ENCODE results near the gene UNC13A.

The UNC13A gene

GRCh38 chr19:17610384-17610783, 77.8 kb downstream of the UNC13A start:
- Mint-ChIP-seq H3K27me3 (ENCODE audit: low read depth, poor library complexity) (peaks cover 11% of the 10 kb centered on the region), H3K36me3 (ENCODE audit: low read depth) (no peaks in the 10 kb centered on the region), H3K27ac (no peak overlapping the region), H3K9me3 (peaks cover 5% of the 10 kb centered on the region), H3K4me1 (peaks cover 18% of the 10 kb centered on the region), H3K4me3 (no peak overlapping the region)
- DNase-seq: no peak
- TF ChIP-seq CTCF (IDR thresholded peaks at IDR 0.05): no peak

GRCh38 chr19:17607936-17608335, 80.2 kb downstream of the UNC13A start:
- peaks cover 25% of the 10 kb centered on the region for H3K27me3 Mint-ChIP-seq (ENCODE audit: low read depth, poor library complexity)
- no peak for TF ChIP-seq CTCF (IDR thresholded peaks at IDR 0.05)
- peaks cover 20% of the 10 kb centered on the region for H3K4me1 Mint-ChIP-seq
- DNase-seq: no peak
- H3K4me3 Mint-ChIP-seq: no peak overlapping the region
- no peaks in the 10 kb centered on the region for H3K36me3 Mint-ChIP-seq (ENCODE audit: low read depth)
- peaks cover 5% of the 10 kb centered on the region for H3K9me3 Mint-ChIP-seq
- no peak overlapping the region for H3K27ac Mint-ChIP-seq

GRCh38 chr19:17606590-17607185, 81.5 kb downstream of the UNC13A start:
- Mint-ChIP-seq H3K4me1 (peaks cover 24% of the 10 kb centered on the region), H3K27me3 (ENCODE audit: low read depth, poor library complexity) (peaks cover 36% of the 10 kb centered on the region), H3K36me3 (ENCODE audit: low read depth) (no peaks in the 10 kb centered on the region), H3K27ac (no peak overlapping the region), H3K4me3 (peak overlapping the region; percentile 81), H3K9me3 (peaks cover 5% of the 10 kb centered on the region)
- TF ChIP-seq CTCF (IDR thresholded peaks at IDR 0.05): no peak
- no peak for DNase-seq

- peak; percentile 90 for DNase-seq
- no peak overlapping the region for H3K27ac Mint-ChIP-seq
- peak overlapping the region; percentile 81 for H3K4me3 Mint-ChIP-seq
- H3K4me1 Mint-ChIP-seq: peaks cover 31% of the 10 kb centered on the region
- peaks cover 36% of the 10 kb centered on the region for H3K27me3 Mint-ChIP-seq (ENCODE audit: low read depth, poor library complexity)
- peaks cover 7% of the 10 kb centered on the region for H3K9me3 Mint-ChIP-seq
- peak; percentile 68 for TF ChIP-seq CTCF (IDR thresholded peaks at IDR 0.05)
- no peaks in the 10 kb centered on the region for H3K36me3 Mint-ChIP-seq (ENCODE audit: low read depth)
Observed at GRCh38 chr19:17605761-17606589, 82.2 kb downstream of the UNC13A start.

- H3K9me3 Mint-ChIP-seq: peaks cover 9% of the 10 kb centered on the region
Observed at GRCh38 chr19:17605117-17605516, 83.0 kb downstream of the UNC13A start.

More at GRCh38 chr19:17605117-17605516, 83.0 kb downstream of the UNC13A start:
- Mint-ChIP-seq H3K4me3 (no peak overlapping the region), H3K36me3 (ENCODE audit: low read depth) (no peaks in the 10 kb centered on the region), H3K4me1 (peaks cover 33% of the 10 kb centered on the region), H3K27me3 (ENCODE audit: low read depth, poor library complexity) (peaks cover 36% of the 10 kb centered on the region), H3K27ac (no peak overlapping the region)
- no peak for TF ChIP-seq CTCF (IDR thresholded peaks at IDR 0.05)
- no peak for DNase-seq

All from nephron progenitor cell (in vitro differentiated cells).